HEK293 (cell line): Measurements from ENCODE around the gene ATG10.

Source experiments
- CTCF ChIA-PET: fragments of 350-600 bp; formaldehyde crosslinking; extraction: SDS; loops from one replicate; lab custom pipeline; 2021; ENCODE audit warnings: antibody characterized with exemption; lab: Yijun Ruan, JAX
- POLR2A ChIA-PET: fragments of 300-600 bp; formaldehyde crosslinking; extraction: SDS; loops from one replicate; lab custom pipeline; 2020; ENCODE audit warnings: antibody characterized with exemption, inconsistent platforms; lab: Yijun Ruan, JAX
- H3K27ac ChIP-seq: fragments of 200-500 bp; sonication (Bioruptor generic); 2 replicates; pipeline ENCODE4 v1.5.1; 2014; ENCODE audit warnings: low read depth, low read length, control low read depth, inconsistent platforms; ENCODE audit errors: extremely low read depth
- H3K36me3 ChIP-seq, 2 experiments: fragments of 200-500 bp in 1 of 2; sonication (Bioruptor generic) in 1 of 2; 1 replicate in 1 of 2; 2 replicates in 1 of 2; pipeline ENCODE4 v1.5.1; 2014 to 2017; ENCODE audit warnings: inconsistent platforms in 2 of 2, low read length in 2 of 2; ENCODE audit not compliant: control insufficient read depth in 2 of 2, insufficient read depth in 1 of 2
- H3K4me1 ChIP-seq: fragments of 200-500 bp; sonication (Bioruptor generic); 2 replicates; pipeline ENCODE4 v1.5.1; 2014; ENCODE audit warnings: mild to moderate bottlenecking, low read length, inconsistent platforms; ENCODE audit not compliant: control insufficient read depth, insufficient read depth
- H3K4me3 ChIP-seq: 2 replicates; pipeline ENCODE4 v1.5.1; 2011; ENCODE audit warnings: low read depth, mild to moderate bottlenecking, control low read depth, low read length, moderate library complexity
- H3K9me3 ChIP-seq: fragments of 200-500 bp; sonication (Bioruptor generic); 2 replicates; pipeline ENCODE4 v1.5.1; 2014; ENCODE audit warnings: low read depth, low read length, inconsistent platforms; ENCODE audit not compliant: control insufficient read depth, insufficient read depth
- HOXA7 ChIP-seq: sonication (generic); formaldehyde crosslinking; IDR thresholded peaks from 2 replicates; pipeline ENCODE4 v1.8.1; 2022; ENCODE audit warnings: missing genetic modification reagents, borderline replicate concordance
- HOXD13 ChIP-seq: sonication (generic); formaldehyde crosslinking; IDR thresholded peaks from 2 replicates; pipeline ENCODE4 v1.8.0; 2022; ENCODE audit warnings: missing genetic modification reagents, borderline replicate concordance
- SCRT2 ChIP-seq: fragments of 450-650 bp; formaldehyde crosslinking; IDR thresholded peaks from 2 replicates; pipeline ENCODE4 v1.5.1; 2016; ENCODE audit warnings: missing biosample characterization, missing genetic modification characterization
- SETDB1 ChIP-seq: IDR thresholded peaks from one replicate; pipeline ENCODE4 v1.6.1; 2017; ENCODE audit warnings: mild to moderate bottlenecking, low read length, moderate library complexity, mixed read lengths; ENCODE audit not compliant: insufficient read length
- SP2 ChIP-seq: fragments of 450-650 bp; formaldehyde crosslinking; IDR thresholded peaks from 2 replicates; pipeline ENCODE4 v1.5.1; 2016; ENCODE audit warnings: missing biosample characterization, missing genetic modification characterization
- ZNF112 ChIP-seq: fragments of 450-650 bp; formaldehyde crosslinking; IDR thresholded peaks from 2 replicates; pipeline ENCODE4 v1.5.0; 2017; ENCODE audit warnings: missing biosample characterization, missing genetic modification characterization
- ZNF132 ChIP-seq: fragments of 450-650 bp; formaldehyde crosslinking; IDR thresholded peaks from 2 replicates; pipeline ENCODE4 v1.5.1; 2017; ENCODE audit warnings: missing biosample characterization, missing genetic modification characterization, borderline replicate concordance
- ZNF133 ChIP-seq: fragments of 450-650 bp; formaldehyde crosslinking; IDR thresholded peaks from 2 replicates; pipeline ENCODE4 v1.5.1; 2016; ENCODE audit warnings: missing biosample characterization, missing genetic modification characterization
- ZNF175 ChIP-seq: fragments of 450-650 bp; formaldehyde crosslinking; IDR thresholded peaks from 2 replicates; pipeline ENCODE4 v1.5.1; 2016; ENCODE audit warnings: missing biosample characterization, missing genetic modification characterization
- ZNF266 ChIP-seq: fragments of 450-650 bp; formaldehyde crosslinking; IDR thresholded peaks from 2 replicates; pipeline ENCODE4 v1.5.1; 2016; ENCODE audit warnings: missing biosample characterization, missing genetic modification characterization, low read depth
- ZNF311 ChIP-seq: fragments of 450-650 bp; formaldehyde crosslinking; IDR thresholded peaks from 2 replicates; pipeline ENCODE4 v1.5.1; 2017; ENCODE audit warnings: missing biosample characterization, missing genetic modification characterization, borderline replicate concordance
- ZNF544 ChIP-seq: fragments of 450-650 bp; formaldehyde crosslinking; IDR thresholded peaks from 2 replicates; pipeline ENCODE4 v1.5.0; 2017; ENCODE audit warnings: missing biosample characterization, missing genetic modification characterization
- ZNF621 ChIP-seq: fragments of 450-650 bp; formaldehyde crosslinking; IDR thresholded peaks from 2 replicates; pipeline ENCODE4 v1.5.1; 2017; ENCODE audit warnings: missing biosample characterization, missing genetic modification characterization
- TF ChIP-seq, protein P1 (sequence below): fragments of 450-650 bp; formaldehyde crosslinking; IDR thresholded peaks from 2 replicates; pipeline ENCODE4 v1.5.1; 2016; ENCODE audit warnings: missing biosample characterization, missing genetic modification characterization
- TF ChIP-seq, protein P2 (sequence below): fragments of 450-650 bp; formaldehyde crosslinking; conservative IDR thresholded peaks from 2 replicates; pipeline ENCODE4 v1.5.1; 2016; ENCODE audit warnings: low read depth, missing biosample characterization, missing genetic modification characterization
- TF ChIP-seq, protein P3 (sequence below): fragments of 450-650 bp; IDR thresholded peaks from 2 replicates; pipeline ENCODE4 v1.5.1; 2018; ENCODE audit warnings: missing biosample characterization, mild to moderate bottlenecking, missing genetic modification characterization
- TF ChIP-seq, protein P4 (sequence below): fragments of 450-650 bp; formaldehyde crosslinking; IDR thresholded peaks from 2 replicates; pipeline ENCODE4 v1.5.1; 2016; ENCODE audit warnings: missing biosample characterization, missing genetic modification characterization, low read depth
- TF ChIP-seq, protein P5 (sequence below): fragments of 450-650 bp; formaldehyde crosslinking; IDR thresholded peaks from 2 replicates; pipeline ENCODE4 v1.5.1; 2016; ENCODE audit warnings: missing biosample characterization, missing genetic modification characterization

ATG10 gene

DNA sequence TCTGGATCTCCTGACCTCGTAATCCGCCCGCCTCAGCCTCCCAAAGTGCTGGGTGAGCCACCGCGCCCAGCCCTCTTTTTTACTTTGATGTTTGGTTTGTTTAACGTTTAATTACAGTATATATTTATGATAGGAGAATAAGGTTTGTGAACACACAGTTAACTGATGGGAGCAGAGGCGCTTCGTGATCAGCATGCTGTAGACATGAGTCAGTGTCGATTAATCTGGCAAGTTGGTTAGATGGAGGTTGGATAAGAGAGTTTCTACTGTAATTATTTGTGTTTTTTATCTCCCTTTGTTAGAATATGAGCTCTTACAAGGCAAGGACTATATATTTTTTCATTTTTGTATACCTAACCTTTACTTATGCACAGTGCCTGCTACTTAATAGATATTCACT lies 14.3 kb downstream of the ATG10 start:
- H3K27ac ChIP-seq = no peak overlapping the region
- no peaks in the 10 kb centered on the region for H3K9me3 ChIP-seq
- POLR2A ChIA-PET = no interaction called here
- TF ChIP-seq ZNF544 (tag by site-specific recombination) = no peak
- no peak for TF ChIP-seq HOXD13 (CRISPR knock-in tag)
- no peak for TF ChIP-seq ZNF133 (tag by site-specific recombination)
- TF ChIP-seq, protein P1, sequence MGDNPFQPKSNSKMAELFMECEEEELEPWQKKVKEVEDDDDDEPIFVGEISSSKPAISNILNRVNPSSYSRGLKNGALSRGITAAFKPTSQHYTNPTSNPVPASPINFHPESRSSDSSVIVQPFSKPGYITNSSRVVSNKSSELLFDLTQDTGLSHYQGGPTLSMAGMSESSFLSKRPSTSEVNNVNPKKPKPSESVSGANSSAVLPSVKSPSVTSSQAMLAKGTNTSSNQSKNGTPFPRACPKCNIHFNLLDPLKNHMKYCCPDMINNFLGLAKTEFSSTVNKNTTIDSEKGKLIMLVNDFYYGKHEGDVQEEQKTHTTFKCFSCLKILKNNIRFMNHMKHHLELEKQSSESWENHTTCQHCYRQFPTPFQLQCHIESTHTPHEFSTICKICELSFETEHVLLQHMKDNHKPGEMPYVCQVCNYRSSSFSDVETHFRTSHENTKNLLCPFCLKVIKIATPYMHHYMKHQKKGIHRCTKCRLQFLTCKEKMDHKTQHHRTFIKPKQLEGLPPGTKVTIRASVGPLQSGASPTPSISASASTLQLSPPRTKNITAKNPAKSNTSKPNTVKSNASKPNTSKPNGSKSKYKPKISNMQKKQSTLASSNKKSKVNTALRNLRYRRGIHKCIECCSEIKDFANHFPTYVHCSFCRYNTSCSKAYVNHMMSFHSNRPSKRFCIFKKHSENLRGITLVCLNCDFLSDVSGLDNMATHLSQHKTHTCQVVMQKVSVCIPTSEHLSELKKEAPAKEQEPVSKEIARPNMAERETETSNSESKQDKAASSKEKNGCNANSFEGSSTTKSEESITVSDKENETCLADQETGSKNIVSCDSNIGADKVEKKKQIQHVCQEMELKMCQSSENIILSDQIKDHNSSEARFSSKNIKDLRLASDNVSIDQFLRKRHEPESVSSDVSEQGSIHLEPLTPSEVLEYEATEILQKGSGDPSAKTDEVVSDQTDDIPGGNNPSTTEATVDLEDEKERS = no peak
- no peak for TF ChIP-seq ZNF621 (tag by site-specific recombination)
- no peak for TF ChIP-seq SP2
- TF ChIP-seq ZNF132 (tag by site-specific recombination) = no peak
- no peak for TF ChIP-seq SCRT2 (tag by site-specific recombination)
- TF ChIP-seq SETDB1 = no peak
- no peak for TF ChIP-seq ZNF311
- TF ChIP-seq ZNF112 (tag by site-specific recombination) = no peak
- no peak for TF ChIP-seq ZNF175 (tag by site-specific recombination)
- no peak for TF ChIP-seq ZNF266
- no peak for TF ChIP-seq HOXA7 (CRISPR knock-in tag)
- TF ChIP-seq, protein P2, sequence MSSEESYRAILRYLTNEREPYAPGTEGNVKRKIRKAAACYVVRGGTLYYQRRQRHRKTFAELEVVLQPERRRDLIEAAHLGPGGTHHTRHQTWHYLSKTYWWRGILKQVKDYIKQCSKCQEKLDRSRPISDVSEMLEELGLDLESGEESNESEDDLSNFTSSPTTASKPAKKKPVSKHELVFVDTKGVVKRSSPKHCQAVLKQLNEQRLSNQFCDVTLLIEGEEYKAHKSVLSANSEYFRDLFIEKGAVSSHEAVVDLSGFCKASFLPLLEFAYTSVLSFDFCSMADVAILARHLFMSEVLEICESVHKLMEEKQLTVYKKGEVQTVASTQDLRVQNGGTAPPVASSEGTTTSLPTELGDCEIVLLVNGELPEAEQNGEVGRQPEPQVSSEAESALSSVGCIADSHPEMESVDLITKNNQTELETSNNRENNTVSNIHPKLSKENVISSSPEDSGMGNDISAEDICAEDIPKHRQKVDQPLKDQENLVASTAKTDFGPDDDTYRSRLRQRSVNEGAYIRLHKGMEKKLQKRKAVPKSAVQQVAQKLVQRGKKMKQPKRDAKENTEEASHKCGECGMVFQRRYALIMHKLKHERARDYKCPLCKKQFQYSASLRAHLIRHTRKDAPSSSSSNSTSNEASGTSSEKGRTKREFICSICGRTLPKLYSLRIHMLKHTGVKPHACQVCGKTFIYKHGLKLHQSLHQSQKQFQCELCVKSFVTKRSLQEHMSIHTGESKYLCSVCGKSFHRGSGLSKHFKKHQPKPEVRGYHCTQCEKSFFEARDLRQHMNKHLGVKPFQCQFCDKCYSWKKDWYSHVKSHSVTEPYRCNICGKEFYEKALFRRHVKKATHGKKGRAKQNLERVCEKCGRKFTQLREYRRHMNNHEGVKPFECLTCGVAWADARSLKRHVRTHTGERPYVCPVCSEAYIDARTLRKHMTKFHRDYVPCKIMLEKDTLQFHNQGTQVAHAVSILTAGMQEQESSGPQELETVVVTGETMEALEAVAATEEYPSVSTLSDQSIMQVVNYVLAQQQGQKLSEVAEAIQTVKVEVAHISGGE (tag by site-specific recombination) = no peak
- TF ChIP-seq, protein P3, sequence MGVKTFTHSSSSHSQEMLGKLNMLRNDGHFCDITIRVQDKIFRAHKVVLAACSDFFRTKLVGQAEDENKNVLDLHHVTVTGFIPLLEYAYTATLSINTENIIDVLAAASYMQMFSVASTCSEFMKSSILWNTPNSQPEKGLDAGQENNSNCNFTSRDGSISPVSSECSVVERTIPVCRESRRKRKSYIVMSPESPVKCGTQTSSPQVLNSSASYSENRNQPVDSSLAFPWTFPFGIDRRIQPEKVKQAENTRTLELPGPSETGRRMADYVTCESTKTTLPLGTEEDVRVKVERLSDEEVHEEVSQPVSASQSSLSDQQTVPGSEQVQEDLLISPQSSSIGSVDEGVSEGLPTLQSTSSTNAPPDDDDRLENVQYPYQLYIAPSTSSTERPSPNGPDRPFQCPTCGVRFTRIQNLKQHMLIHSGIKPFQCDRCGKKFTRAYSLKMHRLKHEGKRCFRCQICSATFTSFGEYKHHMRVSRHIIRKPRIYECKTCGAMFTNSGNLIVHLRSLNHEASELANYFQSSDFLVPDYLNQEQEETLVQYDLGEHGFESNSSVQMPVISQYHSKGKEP (tag by site-specific recombination) = no peak
- TF ChIP-seq, protein P4, sequence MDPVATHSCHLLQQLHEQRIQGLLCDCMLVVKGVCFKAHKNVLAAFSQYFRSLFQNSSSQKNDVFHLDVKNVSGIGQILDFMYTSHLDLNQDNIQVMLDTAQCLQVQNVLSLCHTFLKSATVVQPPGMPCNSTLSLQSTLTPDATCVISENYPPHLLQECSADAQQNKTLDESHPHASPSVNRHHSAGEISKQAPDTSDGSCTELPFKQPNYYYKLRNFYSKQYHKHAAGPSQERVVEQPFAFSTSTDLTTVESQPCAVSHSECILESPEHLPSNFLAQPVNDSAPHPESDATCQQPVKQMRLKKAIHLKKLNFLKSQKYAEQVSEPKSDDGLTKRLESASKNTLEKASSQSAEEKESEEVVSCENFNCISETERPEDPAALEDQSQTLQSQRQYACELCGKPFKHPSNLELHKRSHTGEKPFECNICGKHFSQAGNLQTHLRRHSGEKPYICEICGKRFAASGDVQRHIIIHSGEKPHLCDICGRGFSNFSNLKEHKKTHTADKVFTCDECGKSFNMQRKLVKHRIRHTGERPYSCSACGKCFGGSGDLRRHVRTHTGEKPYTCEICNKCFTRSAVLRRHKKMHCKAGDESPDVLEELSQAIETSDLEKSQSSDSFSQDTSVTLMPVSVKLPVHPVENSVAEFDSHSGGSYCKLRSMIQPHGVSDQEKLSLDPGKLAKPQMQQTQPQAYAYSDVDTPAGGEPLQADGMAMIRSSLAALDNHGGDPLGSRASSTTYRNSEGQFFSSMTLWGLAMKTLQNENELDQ (tag by site-specific recombination) = no peak
- TF ChIP-seq, protein P5, sequence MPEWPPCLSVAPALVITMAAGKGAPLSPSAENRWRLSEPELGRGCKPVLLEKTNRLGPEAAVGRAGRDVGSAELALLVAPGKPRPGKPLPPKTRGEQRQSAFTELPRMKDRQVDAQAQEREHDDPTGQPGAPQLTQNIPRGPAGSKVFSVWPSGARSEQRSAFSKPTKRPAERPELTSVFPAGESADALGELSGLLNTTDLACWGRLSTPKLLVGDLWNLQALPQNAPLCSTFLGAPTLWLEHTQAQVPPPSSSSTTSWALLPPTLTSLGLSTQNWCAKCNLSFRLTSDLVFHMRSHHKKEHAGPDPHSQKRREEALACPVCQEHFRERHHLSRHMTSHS (tag by site-specific recombination) = no peak
- no peaks in the 10 kb centered on the region; a peak in 1 of 3 replicates for H3K36me3 ChIP-seq
- no peak overlapping the region for H3K4me3 ChIP-seq
- no peaks in the 10 kb centered on the region for H3K4me1 ChIP-seq
- CTCF ChIA-PET = no interaction called here
